DND-41 (cell line): ENCODE measurements around the gene STC2.
"Not testable (repeated sequence)": the region's sequence is repeated elsewhere in the genome, so short reads cannot be mapped to it uniquely, and the experiment has no call there.

Experiments used
- ATAC-seq: fragments of 200-7000 bp; cut with Tn5 transposase; 3 replicates; pipeline ENCODE4 v1.9.1; 2021; ENCODE audit warnings: low read depth; ENCODE audit not compliant: insufficient read depth
- DNase-seq: peaks from one replicate; pipeline ENCODE4 v3.0.0-alpha.2; 2020
- H2AFZ ChIP-seq: 2 replicates; pipeline ENCODE4 v1.6.0; 2012; ENCODE audit warnings: low read depth, low read length
- H3K27ac ChIP-seq: 2 replicates; pipeline ENCODE4 v1.5.1; 2012; ENCODE audit warnings: low read length, inconsistent platforms
- H3K27me3 ChIP-seq: fragments of 200-600 bp; sonication (generic); 2 replicates; pipeline ENCODE4 v1.6.0; 2012; ENCODE audit warnings: low read length, mild to moderate bottlenecking, inconsistent platforms; ENCODE audit not compliant: insufficient read depth, poor library complexity
- H3K36me3 ChIP-seq: 2 replicates; pipeline ENCODE4 v1.5.1; 2012; ENCODE audit warnings: low read length, inconsistent platforms; ENCODE audit not compliant: insufficient read depth
- H3K4me1 ChIP-seq: 2 replicates; pipeline ENCODE4 v1.5.1; 2012; ENCODE audit warnings: mild to moderate bottlenecking, low read length; ENCODE audit not compliant: insufficient read depth
- H3K4me2 ChIP-seq: 2 replicates; pipeline ENCODE4 v1.6.0; 2012; ENCODE audit warnings: mild to moderate bottlenecking, moderate library complexity, low read length, inconsistent platforms; ENCODE audit not compliant: insufficient read depth
- H3K4me3 ChIP-seq, 2 experiments: fragments of 200-600 bp in 1 of 2; shearing (Covaris generic) in 1 of 2; 2 replicates each; pipeline ENCODE4 v1.5.1; 2012 to 2016; ENCODE audit warnings: inconsistent platforms in 2 of 2, low read length in 2 of 2, mild to moderate bottlenecking in 2 of 2, low read depth in 1 of 2, moderate library complexity in 1 of 2
- H3K79me2 ChIP-seq: 2 replicates; pipeline ENCODE4 v1.6.0; 2012; ENCODE audit warnings: low read length, inconsistent platforms; ENCODE audit not compliant: insufficient read depth
- H3K9ac ChIP-seq: 2 replicates; pipeline ENCODE4 v1.6.0; 2012; ENCODE audit warnings: low read depth, mild to moderate bottlenecking, inconsistent platforms, low read length, moderate library complexity
- H3K9me3 ChIP-seq: 2 replicates; pipeline ENCODE4 v1.5.1; 2012; ENCODE audit warnings: low read length, moderate library complexity, mild to moderate bottlenecking, inconsistent platforms; ENCODE audit not compliant: insufficient read depth, severe bottlenecking
- H4K20me1 ChIP-seq: 2 replicates; pipeline ENCODE4 v1.6.0; 2012; ENCODE audit warnings: low read length; ENCODE audit not compliant: insufficient read depth
- CTCF ChIP-seq: IDR thresholded peaks from 2 replicates; pipeline ENCODE4 v1.5.1; 2012; ENCODE audit warnings: borderline replicate concordance, low read length, moderate library complexity, mild to moderate bottlenecking; ENCODE audit not compliant: poor library complexity, severe bottlenecking; ENCODE audit errors: extremely low read depth
- EZH2 ChIP-seq: IDR thresholded peaks from 3 replicates; pipeline ENCODE4 v1.6.1; 2012; ENCODE audit warnings: borderline replicate concordance, low read depth, mild to moderate bottlenecking, moderate library complexity, low read length, inconsistent platforms; ENCODE audit not compliant: severe bottlenecking

STC2 gene

GRCh38 chr5:173288632-173289031 is 39.6 kb downstream of the STC2 start:
- no peaks in the 10 kb centered on the region for H3K79me2 ChIP-seq
- H3K9ac ChIP-seq = no peak overlapping the region
- no peak overlapping the region for H3K4me2 ChIP-seq
- ATAC-seq = no peak
- H4K20me1 ChIP-seq = no peaks in the 10 kb centered on the region
- H3K4me3 ChIP-seq = no peak overlapping the region
- TF ChIP-seq EZH2 (no peak), CTCF (no peak)
- DNase-seq = no peak
- no peaks in the 10 kb centered on the region for H3K36me3 ChIP-seq
- H3K27me3 ChIP-seq = peaks cover 26% of the 10 kb centered on the region
- H2AFZ ChIP-seq = no peak overlapping the region
- peaks cover under 1% of the 10 kb centered on the region; the same call in 1 of the 2 replicates for H3K4me1 ChIP-seq
- H3K27ac ChIP-seq = no peak overlapping the region
- no peaks in the 10 kb centered on the region for H3K9me3 ChIP-seq

GRCh38 chr5:173287086-173287485 is 41.1 kb downstream of the STC2 start:
- ATAC-seq (no peak), DNase-seq (no peak)
- Histone ChIP-seq H3K36me3 (no peaks in the 10 kb centered on the region), H3K27me3 (peaks cover 22% of the 10 kb centered on the region), H3K4me2 (no peak overlapping the region), H3K9me3 (no peaks in the 10 kb centered on the region), H3K9ac (no peak overlapping the region), H2AFZ (no peak overlapping the region), H4K20me1 (no peaks in the 10 kb centered on the region), H3K79me2 (no peaks in the 10 kb centered on the region), H3K27ac (no peak overlapping the region), H3K4me1 (no peaks in the 10 kb centered on the region), H3K4me3 (no peak overlapping the region)
- TF ChIP-seq EZH2 = no peak
- TF ChIP-seq CTCF = no peak

GRCh38 chr5:173284343-173284958 is 43.8 kb downstream of the STC2 start:
- H3K4me2 ChIP-seq, H3K9me3 ChIP-seq, H2AFZ ChIP-seq, H3K36me3 ChIP-seq, ATAC-seq, H3K27ac ChIP-seq, H3K9ac ChIP-seq, H3K4me3 ChIP-seq, H3K4me1 ChIP-seq, DNase-seq, H4K20me1 ChIP-seq, H3K79me2 ChIP-seq: not testable (repeated sequence)
- H3K27me3 ChIP-seq = peaks cover 18% of the 10 kb centered on the region

- peaks cover 12% of the 10 kb centered on the region for H3K27me3 ChIP-seq
- DNase-seq = no peak
- no peak overlapping the region for H3K9ac ChIP-seq
- H3K4me2 ChIP-seq = no peak overlapping the region
- H3K36me3 ChIP-seq = no peaks in the 10 kb centered on the region
- no peaks in the 10 kb centered on the region for H3K9me3 ChIP-seq
- H3K4me3 ChIP-seq = no peak overlapping the region
- no peak overlapping the region for H3K27ac ChIP-seq
- TF ChIP-seq CTCF (no peak), EZH2 (no peak)
- no peaks in the 10 kb centered on the region for H3K79me2 ChIP-seq
- H2AFZ ChIP-seq = no peak overlapping the region
- H3K4me1 ChIP-seq = no peaks in the 10 kb centered on the region
- no peak for ATAC-seq
- H4K20me1 ChIP-seq = no peaks in the 10 kb centered on the region
Measured at GRCh38 chr5:173283318-173284288, 44.6 kb downstream of the STC2 start.
